Nephron (organoid): ENCODE measurements around the gene SMTNL2.

ENCODE experiments used
- H3K27ac Mint-ChIP-seq, 3 experiments: 2 replicates each; pipeline ENCODE4 v1.8.0; 2020; ENCODE audit warnings: mixed read lengths in 3 of 3, mild to moderate bottlenecking in 2 of 3, moderate library complexity in 1 of 3
- H3K27me3 Mint-ChIP-seq: 2 replicates; pipeline ENCODE4 v1.8.0; 2021; ENCODE audit warnings: low read depth, mild to moderate bottlenecking, moderate library complexity, mixed read lengths
- H3K36me3 Mint-ChIP-seq: 2 replicates; pipeline ENCODE4 v1.8.0; 2020; ENCODE audit warnings: low read depth, mixed read lengths
- H3K4me1 Mint-ChIP-seq: 2 replicates; pipeline ENCODE4 v1.8.0; 2020; ENCODE audit warnings: mixed read lengths
- H3K4me3 Mint-ChIP-seq, 3 experiments: 2 replicates each; pipeline ENCODE4 v1.8.0; 2020; ENCODE audit warnings: mild to moderate bottlenecking in 3 of 3, mixed read lengths in 3 of 3, moderate library complexity in 2 of 3
- H3K9me3 Mint-ChIP-seq: 2 replicates; pipeline ENCODE4 v1.8.0; 2020; ENCODE audit warnings: mixed read lengths
- CTCF ChIP-seq, 3 experiments: fragments of 200-600 bp; sonication (generic); IDR thresholded peaks; one replicate each; pipeline ENCODE4 v1.5.0; 2021; ENCODE audit warnings: antibody characterized with exemption in 3 of 3; ENCODE audit not compliant: unreplicated experiment in 3 of 3

The SMTNL2 gene

GRCh38 chr17:4596636-4597380, 12.5 kb downstream of the SMTNL2 start:
- Mint-ChIP-seq H3K27ac (no peak overlapping the region), H3K9me3 (no peaks in the 10 kb centered on the region), H3K4me1 (peaks cover 43% of the 10 kb centered on the region), H3K36me3 (peaks cover 18% of the 10 kb centered on the region), H3K4me3 (peak overlapping the region in 1 of 3 experiments; percentile 28), H3K27me3 (no peaks in the 10 kb centered on the region)
- no peak for TF ChIP-seq CTCF (IDR thresholded peaks at IDR 0.05; ENCODE audit: unreplicated experiment in 3 of 3)

GRCh38 chr17:4597975-4598374, 13.6 kb downstream of the SMTNL2 start:
- Mint-ChIP-seq H3K9me3 (no peaks in the 10 kb centered on the region), H3K4me3 (no peak overlapping the region), H3K4me1 (peaks cover 51% of the 10 kb centered on the region), H3K36me3 (peaks cover 18% of the 10 kb centered on the region), H3K27ac (peak overlapping the region; percentile 25 to 78 (median 64)), H3K27me3 (no peaks in the 10 kb centered on the region)
- TF ChIP-seq CTCF (IDR thresholded peaks at IDR 0.05; ENCODE audit: unreplicated experiment in 3 of 3): no peak

- Mint-ChIP-seq H3K36me3 (peaks cover 14% of the 10 kb centered on the region), H3K27ac (peak overlapping the region; percentile 96 to 98 (median 97)), H3K9me3 (no peaks in the 10 kb centered on the region), H3K4me3 (peak overlapping the region; percentile 21 to 56 (median 52)), H3K4me1 (peaks cover 54% of the 10 kb centered on the region), H3K27me3 (no peaks in the 10 kb centered on the region)
- no peak for TF ChIP-seq CTCF (IDR thresholded peaks at IDR 0.05; ENCODE audit: unreplicated experiment in 3 of 3)
Measured at GRCh38 chr17:4598776-4599504, 14.6 kb downstream of the SMTNL2 start.

GRCh38 chr17:4599505-4600281, 15.4 kb downstream of the SMTNL2 start:
- no peak for TF ChIP-seq CTCF (IDR thresholded peaks at IDR 0.05; ENCODE audit: unreplicated experiment in 3 of 3)
- Mint-ChIP-seq H3K36me3 (peaks cover 18% of the 10 kb centered on the region), H3K4me1 (peaks cover 62% of the 10 kb centered on the region), H3K27me3 (peaks cover 4% of the 10 kb centered on the region), H3K9me3 (no peaks in the 10 kb centered on the region), H3K27ac (peak overlapping the region; percentile 96 to 98 (median 97)), H3K4me3 (peak overlapping the region; percentile 63 to 69 (median 66))

- Mint-ChIP-seq H3K36me3 (peaks cover 15% of the 10 kb centered on the region), H3K27ac (peak overlapping the region; percentile 96 to 98 (median 97)), H3K27me3 (peaks cover 4% of the 10 kb centered on the region), H3K4me1 (peaks cover 70% of the 10 kb centered on the region), H3K4me3 (peak overlapping the region in 2 of 3 experiments; percentile 56 to 59), H3K9me3 (no peaks in the 10 kb centered on the region)
- TF ChIP-seq CTCF (IDR thresholded peaks at IDR 0.05; ENCODE audit: unreplicated experiment in 3 of 3): peak in 1 of 3 experiments; percentile 15
Measured at GRCh38 chr17:4600563-4600962, 16.2 kb downstream of the SMTNL2 start.
